ENCODE data around the gene ERVMER34-1. TPM values are rescaled to one million over a fixed set of nuclear protein-coding genes. Genes with fewer than 3 reads are reported as not detected.

Gene ERVMER34-1
- total RNA-seq, 1 experiment from 2014 or later, result 0.67 TPM

DNA sequence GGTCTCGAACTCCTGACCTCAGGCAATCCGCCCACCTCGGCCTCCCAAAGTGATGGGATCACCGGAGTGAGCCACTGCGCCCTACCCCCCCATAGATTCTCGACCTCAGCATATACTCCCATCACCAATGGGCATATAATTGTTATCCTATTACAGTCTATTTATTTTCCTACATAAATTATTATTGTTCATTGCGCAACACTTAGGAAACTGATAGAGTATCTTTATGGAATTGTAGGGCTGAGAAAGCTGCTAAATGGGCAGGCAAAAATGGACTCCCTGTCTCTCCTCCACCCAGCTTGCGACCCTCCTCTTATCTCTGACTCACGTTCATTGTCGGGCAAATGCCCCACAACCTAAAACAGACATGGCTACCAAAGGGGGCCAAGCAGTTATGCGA is 1.0 kb downstream of the ERVMER34-1 start:
- intact Hi-C loops (cut with micrococcal nuclease; ENCODE audit: unreplicated experiment), result no loop called here
- no peaks in the 10 kb centered on the region for H3K4me1 ChIP-seq (ENCODE audit: control insufficient read depth, insufficient read depth, low read length)
- ATAC-seq (no peak), DNase-seq (ENCODE audit: low read depth, low spot score) (no peak)
- in situ Hi-C loops (cut with HindIII; ENCODE audit: low pct_unique_long_range_greater_than_20kb, low sequenced_read_pairs), result no loop called here
- CTCF ChIA-PET, result no interaction called here
- H3K27me3 ChIP-seq (ENCODE audit: control insufficient read depth, insufficient read depth, low read length), result no peaks in the 10 kb centered on the region
- no TSS peak for BruUV-seq (replicated peaks)
- TF ChIP-seq POLR2AphosphoS5 (IDR thresholded peaks at IDR 0.05; ENCODE audit: low read depth, low read length) (no peak), SIN3A (IDR thresholded peaks at IDR 0.05; ENCODE audit: borderline replicate concordance, insufficient read depth, low read depth, low read length) (no peak), TCF7L2 (IDR thresholded peaks at IDR 0.05; ENCODE audit: low read depth, low read length) (no peak), CTCF (IDR thresholded peaks at IDR 0.05) (no peak), REST (IDR thresholded peaks at IDR 0.05; ENCODE audit: insufficient read depth in 1 of 2, low read depth in 2 of 2, low read length in 1 of 2) (no peak)
- no peak overlapping the region for H3K27ac ChIP-seq (ENCODE audit: low read length)
- POLR2A ChIA-PET, result no interaction called here
- H3K4me3 ChIP-seq (ENCODE audit: low read depth in 2 of 2, low read length in 2 of 2), result no peak overlapping the region
- H3K36me3 ChIP-seq (ENCODE audit: control insufficient read depth, insufficient read depth, low read length), result no peaks in the 10 kb centered on the region; the same call in 1 of the 2 replicates
- no peaks in the 10 kb centered on the region for H3K9me3 ChIP-seq (ENCODE audit: control insufficient read depth, insufficient read depth, low read depth, low read length)

GRCh38 chr4:52748432-52748831 is 2.8 kb downstream of the ERVMER34-1 start:
- ChIA-PET CTCF (no interaction called here), POLR2A (no interaction called here)
- Histone ChIP-seq H3K9me3 (ENCODE audit: control insufficient read depth, insufficient read depth, low read depth, low read length) (no peaks in the 10 kb centered on the region), H3K4me1 (ENCODE audit: control insufficient read depth, insufficient read depth, low read length) (no peaks in the 10 kb centered on the region), H3K27me3 (ENCODE audit: control insufficient read depth, insufficient read depth, low read length) (no peaks in the 10 kb centered on the region), H3K36me3 (ENCODE audit: control insufficient read depth, insufficient read depth, low read length) (no peaks in the 10 kb centered on the region; the same call in 1 of the 2 replicates), H3K4me3 (ENCODE audit: low read depth in 2 of 2, low read length in 2 of 2) (no peak overlapping the region), H3K27ac (ENCODE audit: low read length) (no peak overlapping the region)
- in situ Hi-C loops (cut with HindIII; ENCODE audit: low pct_unique_long_range_greater_than_20kb, low sequenced_read_pairs), result no loop called here
- DNase-seq (ENCODE audit: low read depth, low spot score) (no peak), ATAC-seq (no peak)
- TF ChIP-seq POLR2AphosphoS5 (IDR thresholded peaks at IDR 0.05; ENCODE audit: low read depth, low read length), result no peak
- TF ChIP-seq TCF7L2 (IDR thresholded peaks at IDR 0.05; ENCODE audit: low read depth, low read length), result no peak
- no peak for TF ChIP-seq SIN3A (IDR thresholded peaks at IDR 0.05; ENCODE audit: borderline replicate concordance, insufficient read depth, low read depth, low read length)
- TF ChIP-seq CTCF (IDR thresholded peaks at IDR 0.05), result no peak
- no peak for TF ChIP-seq REST (IDR thresholded peaks at IDR 0.05; ENCODE audit: insufficient read depth in 1 of 2, low read depth in 2 of 2, low read length in 1 of 2)
- BruUV-seq (replicated peaks), result no TSS peak
- intact Hi-C loops (cut with micrococcal nuclease; ENCODE audit: unreplicated experiment), result no loop called here

All from Panc1 (cell line).